GM12801 (cell line): Measurements from ENCODE around the gene WBP2NL.

Experiments
- CTCF ChIP-seq: IDR thresholded peaks from one replicate; pipeline ENCODE4 v1.5.1; 2011; ENCODE audit warnings: control low read depth; ENCODE audit not compliant: insufficient read length; ENCODE audit errors: extremely low read depth

WBP2NL gene

GRCh38 chr22:41974691-41975290 is 23.8 kb upstream of the WBP2NL start:
- no peak for TF ChIP-seq CTCF

- no peak for TF ChIP-seq CTCF
Observed at GRCh38 chr22:41975299-41976069, 23.1 kb upstream of the WBP2NL start.

- TF ChIP-seq CTCF = no peak
Observed at GRCh38 chr22:41976070-41976901, 22.3 kb upstream of the WBP2NL start.

GRCh38 chr22:41976961-41977566 is 21.5 kb upstream of the WBP2NL start:
- TF ChIP-seq CTCF = no peak

- TF ChIP-seq CTCF = no peak
Observed at GRCh38 chr22:41978732-41979131, 19.9 kb upstream of the WBP2NL start.

GRCh38 chr22:41979423-41980250 is 19.0 kb upstream of the WBP2NL start:
- TF ChIP-seq CTCF = no peak

GRCh38 chr22:41982865-41983264 is 15.7 kb upstream of the WBP2NL start:
- no peak for TF ChIP-seq CTCF
